GM19467 (cell line): Measurements from ENCODE around the gene LPCAT1.

Experiments used
- ATAC-seq: cut with Tn5 transposase; IDR thresholded peaks from one replicate; pipeline ENCODE4 v1.9.1; 2021; ENCODE audit warnings: mild to moderate bottlenecking, moderate library complexity; ENCODE audit not compliant: unreplicated experiment

LPCAT1 gene

GRCh38 chr5:1414311-1415058 is 109.3 kb downstream of the LPCAT1 start:
- no peak for ATAC-seq

GRCh38 chr5:1413611-1414241 is 110.0 kb downstream of the LPCAT1 start:
- no peak for ATAC-seq

GRCh38 chr5:1413211-1413610 is 110.5 kb downstream of the LPCAT1 start:
- ATAC-seq = no peak

GRCh38 chr5:1412621-1413020 is 111.1 kb downstream of the LPCAT1 start:
- no peak for ATAC-seq

- no peak for ATAC-seq
Measured at GRCh38 chr5:1412163-1412562, 111.6 kb downstream of the LPCAT1 start.
